Lower leg skin (tissue), 4 donors: ENCODE results near the gene SCAI. TPM values are rescaled to one million over a fixed set of nuclear protein-coding genes. Genes with fewer than 3 reads are reported as not detected.
A peak's percentile ranks its signal among the peaks of the same experiment; 100 is the strongest.

Experiments
- DNase-seq, 2 donors: peaks; one replicate each; pipeline ENCODE4 v3.0.0-alpha.2; 2019; ENCODE audit warnings: low spot score in 2 of 2
- H3K4me3 ChIP-seq: fragments of 200-600 bp; sonication (generic); 2 replicates; pipeline ENCODE4 v1.5.1; 2017; ENCODE audit warnings: mild to moderate bottlenecking, low read depth; ENCODE audit not compliant: poor library complexity, severe bottlenecking
- POLR2A ChIP-seq, 2 donors: fragments of 450-650 bp; IDR thresholded peaks; one replicate each; pipeline ENCODE4 v1.6.1; 2016 to 2017; ENCODE audit warnings: antibody characterized with exemption in 2 of 2, mild to moderate bottlenecking in 1 of 2, moderate library complexity in 1 of 2
- WGBS, 2 donors: methylation state at CpG; one replicate each; pipeline ENCODE4 v1.1.5; 2018; 5-methylcytosine and 5-hydroxymethylcytosine counted together
- intact Hi-C: fragments of 100-400 bp; cut with DNase I; formaldehyde crosslinking; loops from one replicate; pipeline ENCODE4 v1.15.0; 2023; ENCODE audit warnings: low total_unique reads
- total RNA-seq, 4 donors: library from RNA; depleted of rRNA; stranded (reverse); fragments of >200 nt; gene quantifications; one replicate each; pipeline ENCODE4 v1.1.0, GENCODE V29; 2016
- TF ChIP-seq, protein P1 (sequence below), 3 donors: fragments of 450-650 bp; IDR thresholded peaks; one replicate each; pipeline ENCODE4 v1.5.1; 2016; ENCODE audit warnings: antibody characterized with exemption in 3 of 3, mild to moderate bottlenecking in 3 of 3, moderate library complexity in 2 of 3

Gene SCAI
- total RNA-seq, 4 donors from 2014 or later = 2.9 to 9.2 (median 5.8) TPM

DNA sequence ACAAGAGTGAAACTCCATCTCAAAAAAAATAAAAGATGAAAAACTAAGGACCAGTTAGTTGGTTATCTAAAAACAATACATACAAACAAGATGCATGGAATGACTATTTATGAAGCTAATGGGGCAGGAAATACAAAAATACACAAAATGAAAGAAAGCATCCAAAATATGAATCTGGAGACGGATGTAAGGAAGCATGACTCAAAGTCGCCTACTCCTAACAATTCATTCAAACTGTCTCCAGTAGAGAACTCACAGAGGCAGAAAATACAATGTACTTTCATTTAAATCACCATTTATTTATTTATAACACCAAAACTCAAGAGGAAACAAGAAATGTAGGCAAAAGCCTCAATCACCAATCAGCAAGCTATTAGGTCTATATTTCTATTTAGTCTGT, 68.4 kb downstream of the SCAI start:
- DNase-seq = no peak
- intact Hi-C loops = no loop called here
- WGBS, 2 donors = 75 to 81% methylated on average over 2 of the region's 2 CpGs
- no peak overlapping the region for H3K4me3 ChIP-seq
- no peak for TF ChIP-seq POLR2A (IDR thresholded peaks at IDR 0.05)
- TF ChIP-seq, protein P1, sequence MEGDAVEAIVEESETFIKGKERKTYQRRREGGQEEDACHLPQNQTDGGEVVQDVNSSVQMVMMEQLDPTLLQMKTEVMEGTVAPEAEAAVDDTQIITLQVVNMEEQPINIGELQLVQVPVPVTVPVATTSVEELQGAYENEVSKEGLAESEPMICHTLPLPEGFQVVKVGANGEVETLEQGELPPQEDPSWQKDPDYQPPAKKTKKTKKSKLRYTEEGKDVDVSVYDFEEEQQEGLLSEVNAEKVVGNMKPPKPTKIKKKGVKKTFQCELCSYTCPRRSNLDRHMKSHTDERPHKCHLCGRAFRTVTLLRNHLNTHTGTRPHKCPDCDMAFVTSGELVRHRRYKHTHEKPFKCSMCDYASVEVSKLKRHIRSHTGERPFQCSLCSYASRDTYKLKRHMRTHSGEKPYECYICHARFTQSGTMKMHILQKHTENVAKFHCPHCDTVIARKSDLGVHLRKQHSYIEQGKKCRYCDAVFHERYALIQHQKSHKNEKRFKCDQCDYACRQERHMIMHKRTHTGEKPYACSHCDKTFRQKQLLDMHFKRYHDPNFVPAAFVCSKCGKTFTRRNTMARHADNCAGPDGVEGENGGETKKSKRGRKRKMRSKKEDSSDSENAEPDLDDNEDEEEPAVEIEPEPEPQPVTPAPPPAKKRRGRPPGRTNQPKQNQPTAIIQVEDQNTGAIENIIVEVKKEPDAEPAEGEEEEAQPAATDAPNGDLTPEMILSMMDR (IDR thresholded peaks at IDR 0.05) = no peak

DNA sequence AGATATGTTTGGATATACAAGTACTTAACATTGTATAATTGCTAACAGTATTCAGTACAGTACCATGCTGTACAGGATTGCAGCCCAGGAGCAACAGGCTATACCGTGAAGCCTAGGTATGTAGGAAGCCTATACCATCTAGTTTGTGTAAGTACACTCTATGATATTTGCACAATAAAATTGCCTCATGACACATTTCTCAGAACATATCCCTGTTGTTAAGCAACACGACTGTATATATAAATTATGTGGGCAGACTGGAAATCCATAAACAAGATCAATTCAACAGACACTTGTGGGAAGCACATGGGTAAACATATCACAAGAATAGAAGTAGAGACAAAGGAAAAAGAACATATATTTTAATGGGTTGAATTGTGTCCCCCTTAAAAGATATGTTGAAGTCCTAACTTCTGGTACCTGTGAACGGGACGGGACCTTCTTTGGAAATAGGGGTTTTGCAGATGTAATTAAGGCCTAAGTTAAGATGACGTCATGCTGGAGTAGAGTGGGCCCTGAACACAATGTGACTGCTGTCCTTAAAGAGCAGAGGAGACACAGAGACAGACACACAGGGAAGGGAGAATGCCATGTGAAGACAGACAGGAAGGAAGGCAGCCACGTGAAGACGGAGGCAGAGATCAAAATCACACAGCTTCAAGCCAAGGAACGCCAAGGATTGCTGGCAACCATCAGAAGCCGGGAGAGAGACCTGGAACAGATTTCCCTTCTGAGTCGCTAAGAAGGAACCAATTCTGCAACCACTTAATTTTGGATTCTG, 76.3 kb downstream of the SCAI start:
- 33 to 34% methylated on average over 10 of the region's 10 CpGs for WGBS, 2 donors
- TF ChIP-seq POLR2A (IDR thresholded peaks at IDR 0.05) = no peak
- TF ChIP-seq, protein P1 (IDR thresholded peaks at IDR 0.05) = no peak
- intact Hi-C loops = no loop called here
- no peak overlapping the region for H3K4me3 ChIP-seq
- peak; percentile 19 to 85 for DNase-seq

DNA sequence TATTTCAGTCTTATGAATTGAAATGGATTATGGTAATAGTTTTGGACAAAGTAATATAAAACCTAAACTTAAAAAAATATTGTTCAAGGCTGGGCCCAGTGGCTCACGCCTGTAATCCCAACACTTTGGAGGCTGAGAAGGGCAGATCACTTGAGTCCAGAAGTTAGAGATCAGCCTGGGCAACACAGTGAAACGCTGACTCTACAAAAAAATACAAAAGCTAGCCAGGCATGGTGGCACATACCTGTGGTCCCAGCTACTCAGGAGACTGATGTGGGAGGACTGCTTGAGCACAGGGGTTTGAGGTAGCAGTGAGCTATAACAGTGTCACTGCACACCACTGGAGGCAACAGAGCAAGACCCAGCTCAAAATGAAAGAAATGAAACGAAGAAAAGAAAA, 81.9 kb downstream of the SCAI start:
- H3K4me3 ChIP-seq = no peak overlapping the region
- no peak for TF ChIP-seq POLR2A (IDR thresholded peaks at IDR 0.05)
- DNase-seq = no peak
- WGBS, 2 donors = 93 to 94% methylated on average over 3 of the region's 3 CpGs
- intact Hi-C loops = no loop called here

DNA sequence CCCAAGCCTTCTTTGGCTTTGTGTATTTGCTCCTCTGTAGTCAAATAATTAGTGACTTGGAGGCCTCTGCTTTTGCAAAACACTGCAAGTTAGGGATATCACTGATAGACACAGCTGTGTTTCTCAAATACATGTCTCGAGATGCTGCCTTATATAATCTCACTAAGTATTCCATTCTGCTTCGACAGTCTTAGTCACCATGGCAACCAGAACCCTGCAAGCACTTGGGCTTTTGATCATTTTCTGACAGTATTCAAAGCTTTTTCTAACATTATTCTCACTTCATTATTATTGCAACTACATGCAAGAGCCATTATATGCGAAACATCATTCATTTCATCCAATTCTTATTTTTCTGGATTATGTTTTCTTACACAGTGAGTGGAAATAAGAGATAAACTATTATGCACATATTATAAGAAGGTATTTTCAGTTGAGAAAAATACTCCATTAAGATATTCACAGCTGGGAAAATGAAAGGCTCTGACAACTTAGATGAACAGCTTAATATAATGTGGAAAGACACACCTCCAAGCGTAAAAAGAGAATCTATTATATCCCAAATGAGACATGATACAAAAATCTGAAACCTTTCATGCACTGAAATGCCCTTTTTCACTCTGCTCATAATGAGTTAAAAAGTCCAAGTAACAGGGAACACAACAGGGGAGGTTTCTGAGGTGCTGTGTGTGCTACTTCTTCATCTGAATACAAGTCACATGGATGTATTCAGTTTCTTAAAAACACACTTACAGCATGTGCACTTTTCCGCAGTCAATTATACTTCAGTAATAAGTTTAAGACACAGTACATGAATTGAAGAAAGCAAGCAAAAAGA, 93.9 kb downstream of the SCAI start:
- 75 to 77% methylated on average over 5 of the region's 5 CpGs for WGBS, 2 donors
- no peak overlapping the region for H3K4me3 ChIP-seq
- no peak for TF ChIP-seq POLR2A (IDR thresholded peaks at IDR 0.05)
- TF ChIP-seq, protein P1 (IDR thresholded peaks at IDR 0.05) = no peak
- intact Hi-C loops = no loop called here
- DNase-seq = no peak

DNA sequence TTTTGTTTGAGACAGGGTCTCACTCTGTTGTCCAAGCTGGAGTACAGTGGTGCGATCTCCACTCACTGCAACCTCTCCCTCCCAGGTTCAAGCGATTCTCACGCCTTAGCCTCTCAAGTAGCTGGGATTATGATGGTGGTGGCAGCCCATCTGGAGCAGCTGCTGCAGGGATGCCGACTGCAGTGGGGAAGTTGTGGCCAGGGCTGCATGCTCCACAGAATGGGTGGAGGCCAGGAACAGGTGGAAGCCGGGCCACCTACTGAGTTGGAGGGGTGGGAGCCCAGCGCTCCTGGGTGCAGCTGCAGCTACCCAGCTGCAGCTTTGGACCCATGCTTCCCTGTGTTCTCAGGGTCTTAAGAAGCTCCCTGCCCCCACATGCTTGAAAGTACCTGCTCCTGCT, 99.7 kb downstream of the SCAI start:
- TF ChIP-seq POLR2A (IDR thresholded peaks at IDR 0.05) = no peak
- TF ChIP-seq, protein P1 (IDR thresholded peaks at IDR 0.05) = no peak
- DNase-seq = no peak
- intact Hi-C loops = no loop called here
- 88 to 93% methylated on average over 4 to 6 of the region's 6 CpGs for WGBS, 2 donors
- H3K4me3 ChIP-seq = no peak overlapping the region

DNA sequence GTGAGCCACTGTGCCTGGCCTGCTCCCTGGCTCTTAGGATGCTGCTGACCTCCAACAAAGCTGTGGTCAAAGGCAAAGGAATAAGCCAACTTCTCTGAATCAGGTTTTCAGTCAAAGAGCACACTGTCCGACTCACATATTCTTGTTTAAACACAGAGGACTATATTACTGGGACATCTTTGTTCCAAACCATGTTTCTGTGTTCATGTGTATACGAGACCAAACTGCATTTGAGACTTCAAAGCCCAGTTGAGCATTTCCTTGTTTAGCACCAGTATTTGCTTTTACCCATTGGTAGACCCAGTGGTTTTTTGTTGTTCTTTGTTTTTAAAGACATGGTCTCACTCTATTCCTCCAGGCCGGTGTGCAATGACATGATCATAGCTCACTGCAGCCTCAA, 100.2 kb downstream of the SCAI start:
- DNase-seq = no peak
- intact Hi-C loops = no loop called here
- TF ChIP-seq, protein P1 (IDR thresholded peaks at IDR 0.05) = no peak
- TF ChIP-seq POLR2A (IDR thresholded peaks at IDR 0.05) = no peak
- 97 to 98% methylated on average over 3 of the region's 3 CpGs for WGBS, 2 donors
- no peak overlapping the region for H3K4me3 ChIP-seq
